Lung (tissue), 12 donors: ENCODE results near the gene SLC1A7. TPM values are rescaled to one million over a fixed set of nuclear protein-coding genes. Genes with fewer than 3 reads are reported as not detected.
A peak's percentile ranks its signal among the peaks of the same experiment; 100 is the strongest.

Source experiments
- ATAC-seq: fragments of 200-7000 bp; cut with Tn5 transposase; one replicate; pipeline ENCODE4 v1.9.1; 2020; ENCODE audit warnings: moderate number of reproducible peaks; ENCODE audit not compliant: insufficient read depth, low FRiP score
- DNase-seq, 3 donors: peaks; one replicate each; pipeline ENCODE4 v3.0.0-alpha.2; 2013 to 2017
- H3K27ac ChIP-seq, 2 donors: one replicate each; pipeline ENCODE4 v1.5.1; 2013; ENCODE audit warnings: mild to moderate bottlenecking in 2 of 2, moderate library complexity in 2 of 2, control low read depth in 1 of 2, inconsistent platforms in 1 of 2, low read depth in 1 of 2, low read length in 1 of 2
- H3K27me3 ChIP-seq, 3 donors: one replicate each; pipeline ENCODE4 v1.5.1; 2013; ENCODE audit warnings: low read length in 2 of 3; ENCODE audit not compliant: control insufficient read depth in 3 of 3, insufficient read depth in 3 of 3
- H3K36me3 ChIP-seq, 4 donors: one replicate each; pipeline ENCODE4 v1.5.1; 2013; ENCODE audit warnings: low read length in 4 of 4, mild to moderate bottlenecking in 1 of 4, moderate library complexity in 1 of 4; ENCODE audit not compliant: control insufficient read depth in 4 of 4, insufficient read depth in 4 of 4
- H3K4me1 ChIP-seq, 5 donors: one replicate each; pipeline ENCODE4 v1.5.1; 2013; ENCODE audit warnings: low read length in 5 of 5, mild to moderate bottlenecking in 2 of 5, moderate library complexity in 1 of 5; ENCODE audit not compliant: control insufficient read depth in 5 of 5, insufficient read depth in 5 of 5
- H3K4me3 ChIP-seq: one replicate; pipeline ENCODE4 v1.5.1; 2013; ENCODE audit warnings: mild to moderate bottlenecking, control low read depth, moderate library complexity
- H3K9ac ChIP-seq, 2 donors: one replicate each; pipeline ENCODE4 v1.5.1; 2013; ENCODE audit warnings: low read length in 2 of 2, control low read depth in 1 of 2; ENCODE audit not compliant: insufficient read depth in 1 of 2
- H3K9me3 ChIP-seq, 4 donors: one replicate each; pipeline ENCODE4 v1.5.1; 2013; ENCODE audit warnings: low read length in 3 of 4, mild to moderate bottlenecking in 1 of 4, moderate library complexity in 1 of 4; ENCODE audit not compliant: control insufficient read depth in 4 of 4, insufficient read depth in 3 of 4
- WGBS, 2 donors: extraction: QIAGEN DNeasy Blood & Tissue Kit; methylation state at CpG; one replicate each; pipeline ENCODE4 v1.1.7; 2013; 5-methylcytosine and 5-hydroxymethylcytosine counted together
- polyA plus RNA-seq, 2 donors: library from polyadenylated mRNA; stranded (reverse); fragments of 200-250 nt; gene quantifications; one replicate each; pipeline ENCODE4 v1.2.1, GENCODE V29; 2013
- total RNA-seq, 2 donors: library from RNA; depleted of rRNA in 1 of 2; stranded (reverse); fragments of >200 nt in 1 of 2; gene quantifications; one replicate each; pipeline ENCODE4 v1.2.1, GENCODE V29; 2014 to 2021
- TF ChIP-seq, protein P1 (sequence below): IDR thresholded peaks from 2 replicates; pipeline ENCODE4 v1.5.1; 2012; ENCODE audit warnings: mild to moderate bottlenecking; ENCODE audit errors: control extremely low read depth, extremely low read depth
- donor health status: control.
- donor health status: control.
- donor health status: Bipolar disorder and iron deficiency.
- donor health status: healthy.
- donor health status: DM: yes; HTN: yes; CAD: no.

Gene SLC1A7
- total and polyA plus RNA-seq, 4 donors = 0.14 to 0.81 (median 0.38) TPM

- WGBS, 2 donors = 69 to 86% methylated on average over 4 of the region's 4 CpGs
- no peaks in the 10 kb centered on the region for H3K36me3 ChIP-seq
- H3K4me1 ChIP-seq = peaks cover 0 to 18% (median 7%) of the 10 kb centered on the region in 5 donors
- ATAC-seq (no peak), DNase-seq (no peak)
- TF ChIP-seq, protein P1, sequence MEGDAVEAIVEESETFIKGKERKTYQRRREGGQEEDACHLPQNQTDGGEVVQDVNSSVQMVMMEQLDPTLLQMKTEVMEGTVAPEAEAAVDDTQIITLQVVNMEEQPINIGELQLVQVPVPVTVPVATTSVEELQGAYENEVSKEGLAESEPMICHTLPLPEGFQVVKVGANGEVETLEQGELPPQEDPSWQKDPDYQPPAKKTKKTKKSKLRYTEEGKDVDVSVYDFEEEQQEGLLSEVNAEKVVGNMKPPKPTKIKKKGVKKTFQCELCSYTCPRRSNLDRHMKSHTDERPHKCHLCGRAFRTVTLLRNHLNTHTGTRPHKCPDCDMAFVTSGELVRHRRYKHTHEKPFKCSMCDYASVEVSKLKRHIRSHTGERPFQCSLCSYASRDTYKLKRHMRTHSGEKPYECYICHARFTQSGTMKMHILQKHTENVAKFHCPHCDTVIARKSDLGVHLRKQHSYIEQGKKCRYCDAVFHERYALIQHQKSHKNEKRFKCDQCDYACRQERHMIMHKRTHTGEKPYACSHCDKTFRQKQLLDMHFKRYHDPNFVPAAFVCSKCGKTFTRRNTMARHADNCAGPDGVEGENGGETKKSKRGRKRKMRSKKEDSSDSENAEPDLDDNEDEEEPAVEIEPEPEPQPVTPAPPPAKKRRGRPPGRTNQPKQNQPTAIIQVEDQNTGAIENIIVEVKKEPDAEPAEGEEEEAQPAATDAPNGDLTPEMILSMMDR = no peak
- no peaks in the 10 kb centered on the region for H3K27me3 ChIP-seq
- no peaks in the 10 kb centered on the region for H3K9me3 ChIP-seq
- no peak overlapping the region for H3K4me3 ChIP-seq
- H3K27ac ChIP-seq = peak overlapping the region in 1 of 2 donors; percentile 83
- H3K9ac ChIP-seq = no peak overlapping the region
Observed at GRCh38 chr1:53147174-53147573, 4.7 kb upstream of the SLC1A7 start.

- peaks cover 0 to 23% (median 7%) of the 10 kb centered on the region in 5 donors for H3K4me1 ChIP-seq
- TF ChIP-seq, protein P1 = no peak
- WGBS, 2 donors = 48 to 73% methylated on average over 24 of the region's 24 CpGs
- H3K4me3 ChIP-seq = no peak overlapping the region
- H3K27me3 ChIP-seq = no peaks in the 10 kb centered on the region
- peak overlapping the region in 1 of 2 donors; percentile 83 for H3K27ac ChIP-seq
- H3K9me3 ChIP-seq = no peaks in the 10 kb centered on the region
- ATAC-seq = peak; percentile 64
- DNase-seq = peak; percentile 94 to 95 (median 95)
- H3K9ac ChIP-seq = peak overlapping the region; percentile 53 to 66
- no peaks in the 10 kb centered on the region for H3K36me3 ChIP-seq
Observed at GRCh38 chr1:53145942-53146708, 3.7 kb upstream of the SLC1A7 start.

GRCh38 chr1:53145619-53145941, 3.1 kb upstream of the SLC1A7 start:
- 20 to 51% methylated on average over 5 of the region's 5 CpGs for WGBS, 2 donors
- TF ChIP-seq, protein P1 = no peak
- Histone ChIP-seq H3K27me3 (no peaks in the 10 kb centered on the region), H3K36me3 (no peaks in the 10 kb centered on the region), H3K27ac (peak overlapping the region in 1 of 2 donors; percentile 83), H3K9me3 (no peaks in the 10 kb centered on the region), H3K4me1 (peaks cover 0 to 28% (median 8%) of the 10 kb centered on the region in 5 donors), H3K9ac (no peak overlapping the region), H3K4me3 (no peak overlapping the region)
- ATAC-seq (no peak), DNase-seq (no peak)
